H9 (cell line): ENCODE data around the gene HSD17B12. TPM values are rescaled to one million over a fixed set of nuclear protein-coding genes. Genes with fewer than 3 reads are reported as not detected.

Experiments used
- DNase-seq: peaks from one replicate; pipeline ENCODE4 v3.0.0-alpha.2; 2017
- H2AFZ ChIP-seq: one replicate; pipeline ENCODE4 v1.6.1; 2013; ENCODE audit warnings: mild to moderate bottlenecking, low read length, control low read depth, moderate library complexity
- H2AK5ac ChIP-seq: 2 replicates; pipeline ENCODE4 v1.6.1; 2013; ENCODE audit warnings: low read length, control low read depth, mixed read lengths; ENCODE audit not compliant: insufficient read length
- H2BK120ac ChIP-seq: one replicate; pipeline ENCODE4 v1.6.1; 2013; ENCODE audit warnings: low read depth, mild to moderate bottlenecking, low read length, control low read depth, inconsistent platforms; ENCODE audit not compliant: poor library complexity, severe bottlenecking
- H2BK12ac ChIP-seq: 2 replicates; pipeline ENCODE4 v1.6.1; 2013; ENCODE audit warnings: low read length, control low read depth, mixed read lengths, low read depth; ENCODE audit not compliant: insufficient read length
- H2BK15ac ChIP-seq: 2 replicates; pipeline ENCODE4 v1.6.1; 2013; ENCODE audit warnings: low read depth, low read length, control low read depth
- H2BK20ac ChIP-seq: one replicate; pipeline ENCODE4 v1.6.1; 2013; ENCODE audit warnings: low read depth, mild to moderate bottlenecking, low read length, control low read depth, inconsistent platforms; ENCODE audit not compliant: poor library complexity, severe bottlenecking
- H2BK5ac ChIP-seq: 2 replicates; pipeline ENCODE4 v1.6.1; 2013; ENCODE audit warnings: low read length, control low read depth, mixed read lengths; ENCODE audit not compliant: insufficient read length
- H3K14ac ChIP-seq: 2 replicates; pipeline ENCODE4 v1.6.1; 2013; ENCODE audit warnings: low read length, control low read depth; ENCODE audit not compliant: insufficient read depth
- H3K18ac ChIP-seq: 2 replicates; pipeline ENCODE4 v1.6.1; 2013; ENCODE audit warnings: low read depth, mild to moderate bottlenecking, mixed read lengths, low read length, control low read depth; ENCODE audit not compliant: insufficient read length
- H3K23ac ChIP-seq: 2 replicates; pipeline ENCODE4 v1.6.1; 2013; ENCODE audit warnings: low read length, control low read depth, mixed read lengths, low read depth; ENCODE audit not compliant: insufficient read length
- H3K23me2 ChIP-seq: 2 replicates; pipeline ENCODE4 v1.6.1; 2013; ENCODE audit warnings: low read depth, mild to moderate bottlenecking, mixed read lengths, low read length, control low read depth; ENCODE audit not compliant: insufficient read length, poor library complexity, severe bottlenecking
- H3K27ac ChIP-seq: 2 replicates; pipeline ENCODE4 v1.5.1; 2013; ENCODE audit warnings: low read length, control low read depth, mixed read lengths, low read depth; ENCODE audit not compliant: insufficient read length
- H3K27me3 ChIP-seq: 2 replicates; pipeline ENCODE4 v1.6.1; 2013; ENCODE audit warnings: low read length, control low read depth, inconsistent platforms; ENCODE audit not compliant: insufficient read depth
- H3K4ac ChIP-seq: 2 replicates; pipeline ENCODE4 v1.6.1; 2013; ENCODE audit warnings: low read depth, mild to moderate bottlenecking, control low read depth, inconsistent platforms, low read length, moderate library complexity
- H3K4me1 ChIP-seq: 2 replicates; pipeline ENCODE4 v1.6.1; 2013; ENCODE audit warnings: low read length, control low read depth, inconsistent platforms; ENCODE audit not compliant: insufficient read depth
- H3K4me2 ChIP-seq: 2 replicates; pipeline ENCODE4 v1.6.1; 2013; ENCODE audit warnings: low read length, control low read depth, mixed read lengths; ENCODE audit not compliant: insufficient read length, insufficient read depth
- H3K56ac ChIP-seq: 2 replicates; pipeline ENCODE4 v1.6.1; 2013; ENCODE audit warnings: low read depth, mild to moderate bottlenecking, mixed read lengths, low read length, control low read depth; ENCODE audit not compliant: insufficient read length
- H3K79me1 ChIP-seq: 2 replicates; pipeline ENCODE4 v1.6.1; 2013; ENCODE audit warnings: low read depth, mild to moderate bottlenecking, moderate library complexity, low read length, control low read depth, inconsistent platforms; ENCODE audit not compliant: insufficient read depth, poor library complexity, severe bottlenecking
- H3K79me2 ChIP-seq: 2 replicates; pipeline ENCODE4 v1.6.1; 2013; ENCODE audit warnings: low read length, control low read depth, inconsistent platforms; ENCODE audit not compliant: insufficient read depth
- H3K9ac ChIP-seq: 2 replicates; pipeline ENCODE4 v1.6.1; 2013; ENCODE audit warnings: low read length, control low read depth, mixed read lengths; ENCODE audit not compliant: insufficient read length; ENCODE audit errors: extremely low read depth
- H3K9me3 ChIP-seq: one replicate; pipeline ENCODE4 v1.6.1; 2013; ENCODE audit warnings: low read depth, low read length, inconsistent platforms; ENCODE audit not compliant: control insufficient read depth
- H3T11ph ChIP-seq: one replicate; pipeline ENCODE4 v1.6.1; 2013; ENCODE audit warnings: mild to moderate bottlenecking, low read length, control low read depth, inconsistent platforms
- H4K20me1 ChIP-seq: one replicate; pipeline ENCODE4 v1.6.1; 2013; ENCODE audit not compliant: control insufficient read depth, insufficient read length, insufficient read depth
- H4K5ac ChIP-seq: 2 replicates; pipeline ENCODE4 v1.6.1; 2013; ENCODE audit warnings: low read depth, mild to moderate bottlenecking, mixed read lengths, low read length, control low read depth; ENCODE audit not compliant: insufficient read length
- H4K8ac ChIP-seq: replicated peaks from 2 replicates; pipeline ENCODE4 v1.6.1; 2013; ENCODE audit warnings: low read length, control low read depth, mixed read lengths, low read depth; ENCODE audit not compliant: insufficient read length
- H4K91ac ChIP-seq: 2 replicates; pipeline ENCODE4 v1.6.1; 2013; ENCODE audit warnings: low read depth, mild to moderate bottlenecking, moderate library complexity, mixed read lengths, low read length, control low read depth; ENCODE audit not compliant: insufficient read length
- H3K27ac Mint-ChIP-seq, 3 experiments: 2 replicates in 2 of 3; 3 replicates in 1 of 3; pipeline ENCODE4 v1.8.0; 2020 to 2021; ENCODE audit warnings: mixed read lengths in 3 of 3, mild to moderate bottlenecking in 1 of 3, moderate library complexity in 1 of 3
- H3K27me3 Mint-ChIP-seq: 2 replicates; pipeline ENCODE4 v1.8.0; 2021; ENCODE audit warnings: low read depth, mild to moderate bottlenecking, moderate library complexity, mixed read lengths
- H3K36me3 Mint-ChIP-seq, 3 experiments: 2 replicates in 2 of 3; 3 replicates in 1 of 3; pipeline ENCODE4 v1.8.0; 2020 to 2021; ENCODE audit warnings: low read depth in 3 of 3, mixed read lengths in 3 of 3; ENCODE audit not compliant: insufficient read depth in 1 of 3
- H3K4me1 Mint-ChIP-seq, 2 experiments: 2 replicates each; pipeline ENCODE4 v1.8.0; 2020; ENCODE audit warnings: mixed read lengths in 2 of 2
- H3K4me3 Mint-ChIP-seq, 2 experiments: 2 replicates in 1 of 2; 3 replicates in 1 of 2; pipeline ENCODE4 v1.8.0; 2020 to 2021; ENCODE audit warnings: mild to moderate bottlenecking in 2 of 2, mixed read lengths in 2 of 2, moderate library complexity in 1 of 2
- H3K9me3 Mint-ChIP-seq, 2 experiments: 2 replicates in 1 of 2; 3 replicates in 1 of 2; pipeline ENCODE4 v1.8.0; 2020; ENCODE audit warnings: mild to moderate bottlenecking in 2 of 2, mixed read lengths in 2 of 2, moderate library complexity in 1 of 2
- WGBS: extraction: QIAGEN DNeasy Blood & Tissue Kit; methylation state at CpG from one replicate; pipeline ENCODE4 v1.1.7; 2013; ENCODE audit warnings: missing lambda C conversion rate, low lambda C conversion rate, mixed read lengths; ENCODE audit not compliant: insufficient read length; ENCODE audit errors: extremely low coverage; 5-methylcytosine and 5-hydroxymethylcytosine counted together
- total RNA-seq: library from RNA; stranded (reverse); gene quantifications from 2 replicates; pipeline ENCODE4 v1.2.1, GENCODE V29; 2021
- TF ChIP-seq, protein P1 (sequence below): fragments of 200-600 bp; sonication (generic); conservative IDR thresholded peaks from 3 replicates; pipeline ENCODE4 v1.8.0; 2021; ENCODE audit warnings: antibody characterized with exemption, mild to moderate bottlenecking

The HSD17B12 gene
- total RNA-seq, 1 experiment from 2014 or later: 111 TPM

DNA sequence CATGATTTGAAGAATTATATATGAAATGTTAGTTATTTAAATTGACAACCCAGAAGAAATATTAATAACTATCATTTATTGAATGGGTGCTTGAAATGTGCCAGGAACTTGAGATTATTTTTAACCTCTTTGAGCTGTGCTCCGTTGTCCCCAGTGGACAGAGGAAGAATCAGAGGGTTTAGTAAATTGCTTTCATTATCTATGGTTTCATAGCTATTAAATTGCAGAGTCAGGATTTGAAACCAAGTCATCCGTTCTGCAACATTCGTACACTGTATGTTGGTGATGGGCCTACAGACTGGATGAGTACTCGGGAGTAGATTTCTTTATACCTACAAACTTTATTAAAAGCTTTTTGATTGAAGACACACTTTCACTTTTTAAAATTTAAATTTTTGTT, 4.9 kb downstream of the HSD17B12 start:
- peaks cover 14% of the 10 kb centered on the region; the same call in 1 of the 2 replicates for H3K4me1 ChIP-seq
- H2BK15ac ChIP-seq: no peak overlapping the region
- H2BK120ac ChIP-seq: no peak overlapping the region
- H4K8ac ChIP-seq: no peak overlapping the region
- DNase-seq: no peak
- no peak overlapping the region for H4K91ac ChIP-seq
- H2AFZ ChIP-seq: no peak overlapping the region
- no peak overlapping the region for H2BK20ac ChIP-seq
- peaks cover 3% of the 10 kb centered on the region for H3K79me1 ChIP-seq
- no peak overlapping the region for H3K18ac ChIP-seq
- H3T11ph ChIP-seq: no peak overlapping the region
- Mint-ChIP-seq H3K4me1 (peaks cover 52 to 57% of the 10 kb centered on the region in 2 experiments), H3K36me3 (peaks cover 24 to 31% (median 25%) of the 10 kb centered on the region in 3 experiments), H3K27ac (peak overlapping the region in 1 of 3 experiments; percentile 32; a peak in 1 of 7 replicates), H3K4me3 (no peak overlapping the region), H3K9me3 (no peaks in the 10 kb centered on the region), H3K27me3 (no peaks in the 10 kb centered on the region)
- no CpG with 5 or more reads among the region's 4 CpGs for WGBS
- H3K23me2 ChIP-seq: peaks cover 6% of the 10 kb centered on the region
- no peak overlapping the region for H2BK12ac ChIP-seq
- H3K23ac ChIP-seq: no peak overlapping the region
- H3K9me3 ChIP-seq: no peaks in the 10 kb centered on the region
- H2BK5ac ChIP-seq: no peak overlapping the region
- H3K27ac ChIP-seq: no peak overlapping the region
- no peak overlapping the region for H3K4me2 ChIP-seq
- H3K9ac ChIP-seq: no peak overlapping the region
- no peak overlapping the region for H3K4ac ChIP-seq
- H3K79me2 ChIP-seq: peaks cover 47% of the 10 kb centered on the region; the same call in 1 of the 2 replicates
- no peaks in the 10 kb centered on the region for H4K20me1 ChIP-seq
- TF ChIP-seq, protein P1, sequence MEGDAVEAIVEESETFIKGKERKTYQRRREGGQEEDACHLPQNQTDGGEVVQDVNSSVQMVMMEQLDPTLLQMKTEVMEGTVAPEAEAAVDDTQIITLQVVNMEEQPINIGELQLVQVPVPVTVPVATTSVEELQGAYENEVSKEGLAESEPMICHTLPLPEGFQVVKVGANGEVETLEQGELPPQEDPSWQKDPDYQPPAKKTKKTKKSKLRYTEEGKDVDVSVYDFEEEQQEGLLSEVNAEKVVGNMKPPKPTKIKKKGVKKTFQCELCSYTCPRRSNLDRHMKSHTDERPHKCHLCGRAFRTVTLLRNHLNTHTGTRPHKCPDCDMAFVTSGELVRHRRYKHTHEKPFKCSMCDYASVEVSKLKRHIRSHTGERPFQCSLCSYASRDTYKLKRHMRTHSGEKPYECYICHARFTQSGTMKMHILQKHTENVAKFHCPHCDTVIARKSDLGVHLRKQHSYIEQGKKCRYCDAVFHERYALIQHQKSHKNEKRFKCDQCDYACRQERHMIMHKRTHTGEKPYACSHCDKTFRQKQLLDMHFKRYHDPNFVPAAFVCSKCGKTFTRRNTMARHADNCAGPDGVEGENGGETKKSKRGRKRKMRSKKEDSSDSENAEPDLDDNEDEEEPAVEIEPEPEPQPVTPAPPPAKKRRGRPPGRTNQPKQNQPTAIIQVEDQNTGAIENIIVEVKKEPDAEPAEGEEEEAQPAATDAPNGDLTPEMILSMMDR: no peak
- H3K27me3 ChIP-seq: no peaks in the 10 kb centered on the region
- H3K56ac ChIP-seq: no peak overlapping the region
- H4K5ac ChIP-seq: no peak overlapping the region
- no peak overlapping the region for H3K14ac ChIP-seq
- H2AK5ac ChIP-seq: no peak overlapping the region
